ENCODE data around the gene BRD4.

The BRD4 gene

GRCh38 chr19:15274477-15274876 is 57.9 kb downstream of the BRD4 start:
- in situ Hi-C loops (cut with HindIII; ENCODE audit: low sequenced_read_pairs), result no loop called here

- in situ Hi-C loops (cut with HindIII; ENCODE audit: low sequenced_read_pairs), result no loop called here
Observed at GRCh38 chr19:15269806-15270205, 62.5 kb downstream of the BRD4 start.

GRCh38 chr19:15268928-15269253 is 63.4 kb downstream of the BRD4 start:
- in situ Hi-C loops (cut with HindIII; ENCODE audit: low sequenced_read_pairs), result no loop called here

- in situ Hi-C loops (cut with HindIII; ENCODE audit: low sequenced_read_pairs), result no loop called here
Observed at GRCh38 chr19:15268192-15268927, 64.0 kb downstream of the BRD4 start.

GRCh38 chr19:15266683-15267082 is 65.7 kb downstream of the BRD4 start:
- in situ Hi-C loops (cut with HindIII; ENCODE audit: low sequenced_read_pairs), result no loop called here

GRCh38 chr19:15265850-15266248 is 66.5 kb downstream of the BRD4 start:
- in situ Hi-C loops (cut with HindIII; ENCODE audit: low sequenced_read_pairs), result no loop called here

- in situ Hi-C loops (cut with HindIII; ENCODE audit: low sequenced_read_pairs), result no loop called here
Observed at GRCh38 chr19:15265214-15265849, 67.0 kb downstream of the BRD4 start.

GRCh38 chr19:15264933-15265206 is 67.5 kb downstream of the BRD4 start:
- in situ Hi-C loops (cut with HindIII; ENCODE audit: low sequenced_read_pairs), result no loop called here

- in situ Hi-C loops (cut with HindIII; ENCODE audit: low sequenced_read_pairs), result no loop called here
Observed at GRCh38 chr19:15264061-15264932, 68.0 kb downstream of the BRD4 start.

GRCh38 chr19:15263361-15263985 is 68.9 kb downstream of the BRD4 start:
- in situ Hi-C loops (cut with HindIII; ENCODE audit: low sequenced_read_pairs), result no loop called here

- in situ Hi-C loops (cut with HindIII; ENCODE audit: low sequenced_read_pairs), result no loop called here
Observed at GRCh38 chr19:15262011-15262410, 70.3 kb downstream of the BRD4 start.

GRCh38 chr19:15260939-15261338 is 71.4 kb downstream of the BRD4 start:
- in situ Hi-C loops (cut with HindIII; ENCODE audit: low sequenced_read_pairs), result no loop called here

GRCh38 chr19:15259907-15260306 is 72.4 kb downstream of the BRD4 start:
- in situ Hi-C loops (cut with HindIII; ENCODE audit: low sequenced_read_pairs), result no loop called here

- in situ Hi-C loops (cut with HindIII; ENCODE audit: low sequenced_read_pairs), result no loop called here
Observed at GRCh38 chr19:15257782-15258181, 74.6 kb downstream of the BRD4 start.

- in situ Hi-C loops (cut with HindIII; ENCODE audit: low sequenced_read_pairs), result no loop called here
Observed at GRCh38 chr19:15256708-15257331, 75.5 kb downstream of the BRD4 start.

GRCh38 chr19:15255359-15255990 is 76.9 kb downstream of the BRD4 start:
- in situ Hi-C loops (cut with HindIII; ENCODE audit: low sequenced_read_pairs), result no loop called here

- in situ Hi-C loops (cut with HindIII; ENCODE audit: low sequenced_read_pairs), result no loop called here
Observed at GRCh38 chr19:15254547-15254946, 77.8 kb downstream of the BRD4 start.

- in situ Hi-C loops (cut with HindIII; ENCODE audit: low sequenced_read_pairs), result no loop called here
Observed at GRCh38 chr19:15253513-15253912, 78.8 kb downstream of the BRD4 start.

GRCh38 chr19:15253061-15253460 is 79.3 kb downstream of the BRD4 start:
- in situ Hi-C loops (cut with HindIII; ENCODE audit: low sequenced_read_pairs), result no loop called here

- in situ Hi-C loops (cut with HindIII; ENCODE audit: low sequenced_read_pairs), result no loop called here
Observed at GRCh38 chr19:15252398-15253018, 79.8 kb downstream of the BRD4 start.
